ES-I3 (cell line): Measurements from ENCODE around the gene FATE1.

Experiments
- H3K36me3 ChIP-seq: 2 replicates; pipeline ENCODE4 v1.6.1; 2013; ENCODE audit warnings: mild to moderate bottlenecking, low read length, control low read depth, moderate library complexity; ENCODE audit not compliant: insufficient read depth
- H3K4me1 ChIP-seq: 2 replicates; pipeline ENCODE4 v1.6.1; 2013; ENCODE audit warnings: mild to moderate bottlenecking, control low read depth, low read length; ENCODE audit not compliant: insufficient read depth
- H3K9ac ChIP-seq: 2 replicates; pipeline ENCODE4 v1.6.1; 2013; ENCODE audit warnings: low read depth, mild to moderate bottlenecking, low read length, moderate library complexity
- H3K9me3 ChIP-seq: 2 replicates; pipeline ENCODE4 v1.6.1; 2013; ENCODE audit warnings: mild to moderate bottlenecking, low read length, moderate library complexity; ENCODE audit not compliant: control insufficient read depth, insufficient read depth

Gene FATE1

GRCh38 chrX:151699746-151700145 lies 16.1 kb upstream of the FATE1 start:
- no peaks in the 10 kb centered on the region; the same call in 1 of the 2 replicates for H3K36me3 ChIP-seq
- H3K4me1 ChIP-seq, result no peaks in the 10 kb centered on the region
- no peaks in the 10 kb centered on the region for H3K9me3 ChIP-seq
- H3K9ac ChIP-seq, result no peak overlapping the region

DNA sequence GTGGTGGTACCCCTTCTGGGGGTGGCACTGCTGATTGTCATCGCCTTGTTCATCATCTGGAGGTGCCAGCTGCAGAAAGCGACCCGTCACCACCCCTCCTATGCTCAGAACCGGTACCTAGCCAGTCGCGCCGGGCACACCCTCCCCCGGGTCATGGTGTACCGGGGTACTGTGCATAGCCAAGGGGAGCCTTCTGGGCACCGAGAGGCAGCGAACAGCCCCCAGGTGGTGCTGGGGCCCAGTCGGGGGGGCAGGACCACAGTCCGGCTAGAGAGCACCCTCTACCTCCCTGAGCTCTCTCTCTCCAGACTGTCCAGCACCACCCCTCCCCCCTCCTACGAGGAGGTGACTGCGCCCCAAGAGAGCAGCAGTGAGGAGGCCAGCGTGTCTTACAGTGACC lies 15.3 kb upstream of the FATE1 start:
- H3K36me3 ChIP-seq, result no peaks in the 10 kb centered on the region; the same call in 1 of the 2 replicates
- no peaks in the 10 kb centered on the region for H3K4me1 ChIP-seq
- H3K9me3 ChIP-seq, result no peaks in the 10 kb centered on the region
- no peak overlapping the region for H3K9ac ChIP-seq

- H3K36me3 ChIP-seq, result no peaks in the 10 kb centered on the region; the same call in 1 of the 2 replicates
- H3K4me1 ChIP-seq, result no peaks in the 10 kb centered on the region
- H3K9me3 ChIP-seq, result no peaks in the 10 kb centered on the region
- H3K9ac ChIP-seq, result no peak overlapping the region
These were observed 14.8 kb upstream of the FATE1 start for GRCh38 chrX:151701071-151701470.

GRCh38 chrX:151701531-151701930 lies 14.3 kb upstream of the FATE1 start:
- no peaks in the 10 kb centered on the region for H3K4me1 ChIP-seq
- H3K9ac ChIP-seq, result no peak overlapping the region
- no peaks in the 10 kb centered on the region for H3K9me3 ChIP-seq
- no peaks in the 10 kb centered on the region; the same call in 1 of the 2 replicates for H3K36me3 ChIP-seq

GRCh38 chrX:151702026-151702714 lies 13.7 kb upstream of the FATE1 start:
- no peaks in the 10 kb centered on the region; the same call in 1 of the 2 replicates for H3K36me3 ChIP-seq
- H3K4me1 ChIP-seq, result no peaks in the 10 kb centered on the region
- H3K9ac ChIP-seq, result no peak overlapping the region
- H3K9me3 ChIP-seq, result no peaks in the 10 kb centered on the region

GRCh38 chrX:151702741-151703340 lies 13.0 kb upstream of the FATE1 start:
- no peaks in the 10 kb centered on the region for H3K9me3 ChIP-seq
- no peak overlapping the region for H3K9ac ChIP-seq
- H3K36me3 ChIP-seq, result no peaks in the 10 kb centered on the region; the same call in 1 of the 2 replicates
- no peaks in the 10 kb centered on the region for H3K4me1 ChIP-seq

GRCh38 chrX:151703487-151703886 lies 12.3 kb upstream of the FATE1 start:
- H3K9ac ChIP-seq, result no peak overlapping the region
- no peaks in the 10 kb centered on the region for H3K4me1 ChIP-seq
- H3K9me3 ChIP-seq, result no peaks in the 10 kb centered on the region
- no peaks in the 10 kb centered on the region; the same call in 1 of the 2 replicates for H3K36me3 ChIP-seq

DNA sequence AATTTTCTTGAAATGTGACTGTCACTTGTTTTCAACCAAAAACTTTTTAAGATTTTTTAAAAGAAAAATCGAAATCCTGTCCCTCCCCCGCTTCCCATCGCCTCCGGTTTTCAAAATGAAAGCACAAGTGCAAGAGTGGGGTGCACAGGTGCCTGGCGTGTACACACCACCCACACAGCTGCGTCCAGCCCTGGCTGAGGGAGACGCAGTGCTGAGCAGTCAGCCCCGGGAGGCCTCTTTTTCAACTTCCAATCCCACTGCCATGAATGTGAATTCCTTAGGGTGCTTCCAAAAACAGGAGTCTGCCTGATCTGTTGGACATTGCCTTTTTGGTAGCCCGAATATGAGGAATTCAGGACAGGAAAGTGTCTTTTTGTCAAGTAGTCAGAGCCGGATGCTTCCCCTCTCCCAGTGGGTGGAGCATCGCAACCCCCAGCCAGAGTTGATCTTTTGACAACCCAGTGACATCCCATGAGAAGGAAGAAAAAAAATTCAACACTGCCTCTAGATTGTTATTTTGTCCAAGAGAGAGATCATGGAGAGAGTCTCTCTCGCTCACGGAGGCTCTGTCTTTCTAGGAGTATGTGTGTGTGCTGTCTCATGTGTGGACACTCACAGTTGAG lies 11.7 kb upstream of the FATE1 start:
- H3K9ac ChIP-seq, result no peak overlapping the region
- H3K4me1 ChIP-seq, result no peaks in the 10 kb centered on the region
- no peaks in the 10 kb centered on the region for H3K9me3 ChIP-seq
- no peaks in the 10 kb centered on the region; the same call in 1 of the 2 replicates for H3K36me3 ChIP-seq

DNA sequence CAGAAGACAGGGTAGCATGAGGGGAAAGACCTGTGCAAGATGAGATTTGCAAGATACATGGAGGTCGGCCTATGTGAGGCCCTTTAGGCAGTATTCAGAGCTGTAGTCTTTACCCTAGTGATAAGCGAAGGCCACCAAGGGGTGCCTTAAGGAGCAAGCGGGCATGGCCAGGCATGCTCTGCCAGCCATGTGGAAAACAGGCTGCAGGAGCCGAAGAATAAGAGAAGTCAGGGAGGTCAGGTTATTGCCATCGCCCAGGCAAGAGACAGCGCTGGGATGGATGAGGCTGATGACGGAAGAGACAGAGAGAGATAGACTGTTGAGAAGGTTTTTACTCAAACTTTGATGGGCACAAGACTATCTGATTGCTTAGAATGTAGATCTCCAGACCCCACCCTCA lies 7.0 kb upstream of the FATE1 start:
- no peak overlapping the region for H3K9ac ChIP-seq

DNA sequence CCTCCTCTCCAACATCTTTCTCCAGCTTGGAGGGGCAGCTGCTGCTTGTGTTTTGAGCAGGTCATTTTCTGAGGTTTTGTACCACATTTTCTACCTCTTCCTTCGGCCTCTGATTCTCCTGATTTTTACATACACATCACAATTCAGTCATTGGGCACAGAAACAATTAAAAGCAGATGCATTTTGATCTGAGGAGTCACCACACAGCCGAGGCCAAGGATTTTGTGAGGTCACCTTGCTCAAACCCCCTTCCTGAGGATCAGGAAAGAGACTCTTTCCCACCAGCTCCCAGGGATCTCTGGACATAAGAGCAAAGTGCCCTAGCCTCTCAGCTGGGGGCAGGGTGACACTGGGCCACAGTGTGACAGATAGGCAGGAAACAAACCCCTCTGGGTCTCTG lies 5.4 kb upstream of the FATE1 start:
- no peaks in the 10 kb centered on the region for H3K9me3 ChIP-seq
- H3K36me3 ChIP-seq, result no peaks in the 10 kb centered on the region
- no peak overlapping the region for H3K9ac ChIP-seq
- peaks cover 21% of the 10 kb centered on the region for H3K4me1 ChIP-seq

More for the DNA sequence above, 7.0 kb upstream of the FATE1 start:
- H3K4me1 ChIP-seq, result peaks cover 15% of the 10 kb centered on the region
- H3K9me3 ChIP-seq, result no peaks in the 10 kb centered on the region
- no peaks in the 10 kb centered on the region for H3K36me3 ChIP-seq

DNA sequence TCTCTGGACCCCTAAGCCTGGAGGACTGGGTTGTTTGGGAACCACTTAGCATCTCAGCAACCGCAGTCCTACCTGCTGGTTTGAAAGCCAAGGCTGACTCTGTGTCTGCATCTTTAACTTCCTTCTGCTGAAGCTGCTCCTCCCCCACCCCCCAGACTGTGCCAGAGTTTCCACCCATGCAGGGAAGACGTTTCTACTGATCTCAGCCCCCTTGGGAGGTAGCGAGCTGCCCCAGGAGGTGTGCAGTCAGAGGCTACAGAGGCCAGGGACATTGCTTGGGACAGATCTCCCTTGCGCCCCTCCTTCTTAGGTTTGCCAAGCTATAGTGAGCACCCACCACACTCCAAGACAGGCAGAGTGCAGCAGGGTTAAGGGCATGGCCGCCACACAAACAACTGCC lies 4.7 kb upstream of the FATE1 start:
- H3K4me1 ChIP-seq, result peaks cover 21% of the 10 kb centered on the region
- H3K9ac ChIP-seq, result no peak overlapping the region
- no peaks in the 10 kb centered on the region for H3K9me3 ChIP-seq
- no peaks in the 10 kb centered on the region for H3K36me3 ChIP-seq

- Histone ChIP-seq H3K9me3 (no peaks in the 10 kb centered on the region), H3K9ac (no peak overlapping the region)
These were observed 4.0 kb upstream of the FATE1 start for GRCh38 chrX:151711787-151712186.

DNA sequence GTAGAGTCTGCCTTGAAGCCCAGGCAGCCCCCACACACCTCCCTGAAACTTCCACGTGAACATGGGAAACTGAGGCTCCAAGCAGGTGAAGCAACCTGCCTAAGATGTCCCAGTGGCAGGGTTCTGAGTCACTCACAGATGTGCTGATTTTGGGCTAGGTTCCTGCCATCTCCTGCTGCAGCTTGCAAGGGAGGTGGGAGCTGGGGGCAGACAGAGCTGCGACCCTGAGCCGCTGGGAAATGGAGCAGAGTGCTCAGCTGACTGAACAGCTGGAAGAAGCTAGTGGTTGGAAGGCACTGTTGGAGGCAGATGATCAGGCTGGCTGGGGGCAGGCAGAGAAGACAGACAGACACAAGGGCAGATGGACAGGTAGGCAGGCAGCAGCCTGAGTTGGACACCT lies 3.6 kb upstream of the FATE1 start:
- Histone ChIP-seq H3K4me1 (peaks cover 21% of the 10 kb centered on the region), H3K36me3 (no peaks in the 10 kb centered on the region), H3K9me3 (no peaks in the 10 kb centered on the region), H3K9ac (no peak overlapping the region)

More at GRCh38 chrX:151711787-151712186, 4.0 kb upstream of the FATE1 start:
- H3K36me3 ChIP-seq, result no peaks in the 10 kb centered on the region
- peaks cover 21% of the 10 kb centered on the region for H3K4me1 ChIP-seq

DNA sequence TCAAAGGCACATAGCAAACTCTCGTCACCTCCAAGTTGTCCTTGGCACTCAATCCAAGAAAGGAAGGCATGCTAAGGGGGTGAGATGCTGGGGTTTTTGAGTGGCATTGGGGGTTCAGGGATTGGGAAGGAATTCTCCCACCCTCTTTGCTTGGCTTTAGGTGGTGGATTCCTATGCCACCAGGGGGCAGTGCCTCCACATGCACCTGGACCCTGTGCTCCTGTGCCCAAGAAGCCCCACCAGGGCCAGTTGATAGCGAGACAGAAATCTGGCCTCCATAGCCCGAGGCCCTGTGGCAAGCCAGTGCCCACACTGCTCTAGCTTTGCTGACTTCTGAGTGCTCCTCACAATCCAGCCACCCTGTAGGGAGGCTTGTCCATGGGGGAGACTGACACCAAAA lies 2.0 kb upstream of the FATE1 start:
- no peaks in the 10 kb centered on the region for H3K36me3 ChIP-seq
- no peaks in the 10 kb centered on the region for H3K9me3 ChIP-seq

DNA sequence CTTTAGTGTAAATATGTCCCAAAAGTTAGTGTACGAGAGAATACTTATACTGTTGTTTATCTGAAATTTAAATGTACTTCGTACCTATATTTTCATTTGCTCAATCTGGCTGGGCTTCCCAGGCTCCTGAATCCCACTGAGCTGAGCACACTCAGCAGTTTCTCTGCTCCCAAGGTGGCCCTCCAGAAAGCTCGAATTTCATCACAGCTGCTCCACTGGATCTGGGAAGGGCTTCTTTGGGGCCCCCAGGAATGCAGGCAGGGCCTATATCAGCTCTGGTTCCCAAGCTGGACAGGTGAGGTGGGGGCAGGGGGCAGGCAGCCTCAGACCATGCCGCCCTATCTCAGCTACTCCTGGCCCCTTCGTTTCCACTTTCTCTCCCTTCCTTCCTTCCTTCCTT lies 1.5 kb upstream of the FATE1 start:
- peaks cover 21% of the 10 kb centered on the region for H3K4me1 ChIP-seq
- H3K9me3 ChIP-seq, result no peaks in the 10 kb centered on the region
- H3K9ac ChIP-seq, result no peak overlapping the region
- no peaks in the 10 kb centered on the region for H3K36me3 ChIP-seq

More for the DNA sequence above, 2.0 kb upstream of the FATE1 start:
- H3K4me1 ChIP-seq, result peaks cover 21% of the 10 kb centered on the region
- H3K9ac ChIP-seq, result no peak overlapping the region
